GM18519 (cell line): Measurements from ENCODE around the gene TMEM266.

Experiments used
- ATAC-seq: cut with Tn5 transposase; IDR thresholded peaks from one replicate; pipeline ENCODE4 v1.9.1; 2021; ENCODE audit warnings: mild to moderate bottlenecking, moderate library complexity; ENCODE audit not compliant: unreplicated experiment, low FRiP score

TMEM266 gene

GRCh38 chr15:76178296-76179000 lies 118.7 kb downstream of the TMEM266 start:
- no peak for ATAC-seq

GRCh38 chr15:76179023-76179422 lies 119.2 kb downstream of the TMEM266 start:
- ATAC-seq: no peak

GRCh38 chr15:76180321-76180720 lies 120.5 kb downstream of the TMEM266 start:
- ATAC-seq: no peak

- peak; percentile 49 for ATAC-seq
Observed at GRCh38 chr15:76181705-76182107, 121.9 kb downstream of the TMEM266 start.

GRCh38 chr15:76183930-76184649 lies 124.3 kb downstream of the TMEM266 start:
- no peak for ATAC-seq

GRCh38 chr15:76184650-76185035 lies 124.9 kb downstream of the TMEM266 start:
- ATAC-seq: no peak

GRCh38 chr15:76185716-76186115 lies 125.9 kb downstream of the TMEM266 start:
- no peak for ATAC-seq

- ATAC-seq: no peak
Observed at GRCh38 chr15:76187163-76187562, 127.4 kb downstream of the TMEM266 start.

GRCh38 chr15:76189106-76189505 lies 129.3 kb downstream of the TMEM266 start:
- ATAC-seq: no peak

- ATAC-seq: no peak
Observed at GRCh38 chr15:76190070-76190564, 130.3 kb downstream of the TMEM266 start.

GRCh38 chr15:76190751-76191538 lies 131.2 kb downstream of the TMEM266 start:
- peak; percentile 39 for ATAC-seq

GRCh38 chr15:76191539-76192244 lies 131.9 kb downstream of the TMEM266 start:
- no peak for ATAC-seq

GRCh38 chr15:76192715-76193114 lies 132.9 kb downstream of the TMEM266 start:
- ATAC-seq: no peak

- no peak for ATAC-seq
Observed at GRCh38 chr15:76193934-76194333, 134.1 kb downstream of the TMEM266 start.

GRCh38 chr15:76195506-76196268 lies 135.9 kb downstream of the TMEM266 start:
- ATAC-seq: no peak

- no peak for ATAC-seq
Observed at GRCh38 chr15:76196269-76197231, 136.8 kb downstream of the TMEM266 start.

GRCh38 chr15:76197703-76198455 lies 138.1 kb downstream of the TMEM266 start:
- ATAC-seq: no peak
